Kidney capillary endothelial cell (primary cell): ENCODE measurements around the gene HOXA2.

ENCODE experiments used
- DNase-seq: peaks from one replicate; pipeline ENCODE4 v3.0.0-alpha.2; 2018; ENCODE audit warnings: low spot score

The HOXA2 gene

GRCh38 chr7:27124902-27125689 is 22.6 kb upstream of the HOXA2 start:
- no peak for DNase-seq

DNA sequence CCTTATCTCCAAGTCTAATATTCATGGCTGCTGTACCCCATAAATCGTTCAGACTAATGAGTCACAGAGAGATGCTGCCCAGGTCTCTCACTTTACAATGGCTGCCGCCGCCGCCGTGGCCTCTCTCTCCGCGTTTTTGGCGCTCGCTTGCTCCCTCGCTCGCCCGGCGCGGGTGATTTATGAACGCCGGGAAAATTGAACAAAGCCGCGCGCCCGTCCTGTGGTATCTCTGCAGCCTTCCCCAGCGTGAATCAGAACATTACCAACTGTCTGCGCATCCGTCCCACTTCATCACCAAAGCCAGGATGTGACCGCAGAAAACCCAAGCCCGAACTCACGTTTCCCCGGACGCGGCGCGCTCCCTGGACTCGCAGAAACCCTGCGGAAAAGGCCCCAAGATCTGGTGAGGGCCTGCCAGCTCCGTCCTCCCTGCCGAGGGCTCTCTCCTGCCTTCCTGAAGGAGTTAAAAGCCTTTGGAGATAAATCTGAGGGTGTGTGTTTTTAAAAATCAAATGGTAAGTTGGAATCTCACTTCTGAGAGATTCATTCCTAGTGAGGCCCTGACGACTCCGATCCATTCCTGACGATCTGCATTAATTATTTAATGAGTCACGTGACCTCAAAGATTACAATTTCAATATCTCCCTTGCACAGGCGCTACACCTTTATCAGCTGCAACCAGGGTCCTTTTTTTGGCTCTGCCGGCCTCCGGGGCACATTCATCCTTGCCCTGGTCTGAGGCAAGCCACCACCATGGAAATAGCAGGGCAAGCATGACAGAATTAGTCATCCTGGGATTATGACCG is 21.8 kb upstream of the HOXA2 start:
- DNase-seq, result peak; percentile 71

- no peak for DNase-seq
Observed at GRCh38 chr7:27123477-27124053, 21.1 kb upstream of the HOXA2 start.

- no peak for DNase-seq
Observed at GRCh38 chr7:27123007-27123476, 20.6 kb upstream of the HOXA2 start.

GRCh38 chr7:27122077-27122910 is 19.8 kb upstream of the HOXA2 start:
- DNase-seq, result no peak

GRCh38 chr7:27121684-27122076 is 19.2 kb upstream of the HOXA2 start:
- no peak for DNase-seq

DNA sequence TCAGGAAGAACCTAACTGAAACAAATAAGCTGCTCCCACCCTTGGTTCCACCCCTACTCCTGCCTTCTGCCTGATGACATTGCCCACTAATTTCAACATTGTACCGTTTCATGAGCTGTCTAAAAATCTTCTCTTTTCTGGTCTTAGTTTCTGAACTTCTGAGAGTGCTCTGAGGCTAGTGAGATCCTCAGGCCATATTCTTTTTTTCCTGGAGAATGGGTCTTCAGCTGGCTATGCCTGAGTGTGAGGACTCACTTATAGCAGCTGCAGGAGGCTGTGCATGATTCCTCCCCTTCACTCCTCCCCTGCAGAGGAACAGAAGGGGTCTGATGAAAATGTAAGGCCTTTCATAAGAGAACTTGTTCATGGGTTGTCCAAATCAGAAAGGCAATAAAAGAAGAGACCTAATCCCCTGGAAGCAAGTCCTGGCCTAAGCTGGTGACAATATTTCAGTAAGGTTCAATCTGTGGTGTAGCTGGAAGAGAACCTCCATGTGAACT is 17.0 kb upstream of the HOXA2 start:
- DNase-seq, result no peak

DNA sequence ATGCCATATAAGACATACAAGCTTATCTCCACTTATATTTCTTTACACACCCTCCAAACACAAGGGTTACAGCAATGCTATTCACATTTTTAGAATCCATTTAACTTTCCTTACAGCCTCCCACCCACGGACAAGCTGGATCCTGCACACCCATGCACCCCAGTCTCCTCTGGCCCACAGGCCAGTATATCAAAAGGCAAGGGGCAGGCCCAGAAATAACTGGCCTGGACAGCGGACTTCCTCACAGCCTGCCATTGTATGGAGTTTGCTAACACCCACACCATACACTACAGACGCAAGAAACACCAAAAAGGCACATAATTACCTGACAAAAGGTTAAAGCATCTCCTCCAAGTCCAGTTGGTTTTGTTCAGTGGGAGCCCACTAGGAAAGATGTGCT is 16.1 kb upstream of the HOXA2 start:
- DNase-seq, result no peak

GRCh38 chr7:27117887-27118491 is 15.5 kb upstream of the HOXA2 start:
- no peak for DNase-seq

- DNase-seq, result no peak
Observed at GRCh38 chr7:27116962-27117886, 14.7 kb upstream of the HOXA2 start.

DNA sequence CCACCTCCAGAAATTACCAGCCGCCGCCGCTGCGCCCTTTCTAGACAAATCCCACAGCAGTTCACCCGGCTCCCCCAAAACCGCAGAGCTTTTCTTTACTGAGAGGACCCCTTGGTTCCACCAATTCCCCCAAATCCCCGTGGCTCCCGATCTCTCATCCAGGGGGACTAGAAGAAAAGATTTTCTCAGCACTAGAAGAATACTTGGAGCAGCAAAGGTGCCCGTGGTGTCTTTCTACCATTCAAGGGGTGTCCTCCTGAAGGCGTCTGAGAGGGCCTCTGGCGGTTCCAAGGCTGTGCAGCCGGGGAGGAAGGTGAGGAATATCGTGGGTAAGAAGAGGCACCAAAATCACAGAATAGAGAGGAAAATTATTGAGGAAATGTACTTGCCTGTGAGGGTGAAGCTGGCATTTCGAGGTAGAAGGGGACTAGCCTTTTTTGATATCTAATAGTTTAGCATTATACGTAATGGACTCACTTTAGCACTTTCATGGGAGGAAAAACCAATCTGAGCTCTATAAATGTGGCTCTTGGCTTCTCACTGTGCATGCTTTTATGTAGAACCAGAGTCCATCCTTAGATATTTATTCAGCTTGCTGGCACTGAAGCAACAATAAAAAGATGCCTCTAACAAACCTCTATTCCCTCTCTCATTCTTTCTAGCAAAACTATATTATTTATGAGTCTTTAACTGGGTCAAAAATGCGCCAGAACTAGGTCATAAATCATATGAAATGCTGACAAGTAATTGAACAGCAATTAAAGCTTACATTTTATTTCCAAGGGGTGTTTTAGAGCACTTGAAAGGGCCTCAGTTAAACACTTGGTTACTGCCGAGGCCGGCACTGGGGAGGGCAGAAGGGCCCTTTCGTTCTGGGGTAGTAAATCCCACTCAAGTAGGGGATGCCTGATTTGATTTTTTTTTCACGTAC is 13.8 kb upstream of the HOXA2 start:
- no peak for DNase-seq

GRCh38 chr7:27115221-27116026 is 12.9 kb upstream of the HOXA2 start:
- DNase-seq, result no peak

GRCh38 chr7:27114881-27115220 is 12.4 kb upstream of the HOXA2 start:
- no peak for DNase-seq

- DNase-seq, result no peak
Observed at GRCh38 chr7:27113991-27114769, 11.7 kb upstream of the HOXA2 start.

GRCh38 chr7:27112955-27113949 is 10.8 kb upstream of the HOXA2 start:
- DNase-seq, result peak; percentile 84

DNA sequence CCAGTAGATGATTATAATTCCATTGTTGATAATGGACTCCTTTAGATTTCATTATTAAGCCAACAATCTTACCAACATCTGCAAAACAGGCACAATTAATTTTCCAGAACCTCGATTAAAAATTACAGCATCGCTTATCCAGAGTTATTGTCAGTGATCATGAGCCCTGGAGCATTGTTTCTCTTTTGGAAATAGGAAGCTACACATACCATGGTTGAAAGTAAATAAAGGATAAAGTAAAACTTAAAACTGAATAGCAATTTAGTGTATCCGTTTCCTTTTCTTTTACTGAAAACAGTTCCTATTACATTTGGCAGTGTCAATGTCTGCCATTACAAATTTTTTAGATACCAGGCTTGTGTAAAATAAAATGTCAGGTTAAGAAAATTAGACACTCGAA is 9.9 kb upstream of the HOXA2 start:
- DNase-seq, result no peak
